GM10266 (cell line): ENCODE measurements around the gene BCOR.

Experiments
- DNase-seq: peaks from one replicate; pipeline ENCODE4 v3.0.0; 2012; ENCODE audit errors: extremely low spot score
- CTCF ChIP-seq: IDR thresholded peaks from 2 replicates; pipeline ENCODE4 v1.5.1; 2012; ENCODE audit warnings: mild to moderate bottlenecking, low read depth; ENCODE audit not compliant: control insufficient read depth, insufficient read depth; ENCODE audit errors: missing control alignments

BCOR gene

DNA sequence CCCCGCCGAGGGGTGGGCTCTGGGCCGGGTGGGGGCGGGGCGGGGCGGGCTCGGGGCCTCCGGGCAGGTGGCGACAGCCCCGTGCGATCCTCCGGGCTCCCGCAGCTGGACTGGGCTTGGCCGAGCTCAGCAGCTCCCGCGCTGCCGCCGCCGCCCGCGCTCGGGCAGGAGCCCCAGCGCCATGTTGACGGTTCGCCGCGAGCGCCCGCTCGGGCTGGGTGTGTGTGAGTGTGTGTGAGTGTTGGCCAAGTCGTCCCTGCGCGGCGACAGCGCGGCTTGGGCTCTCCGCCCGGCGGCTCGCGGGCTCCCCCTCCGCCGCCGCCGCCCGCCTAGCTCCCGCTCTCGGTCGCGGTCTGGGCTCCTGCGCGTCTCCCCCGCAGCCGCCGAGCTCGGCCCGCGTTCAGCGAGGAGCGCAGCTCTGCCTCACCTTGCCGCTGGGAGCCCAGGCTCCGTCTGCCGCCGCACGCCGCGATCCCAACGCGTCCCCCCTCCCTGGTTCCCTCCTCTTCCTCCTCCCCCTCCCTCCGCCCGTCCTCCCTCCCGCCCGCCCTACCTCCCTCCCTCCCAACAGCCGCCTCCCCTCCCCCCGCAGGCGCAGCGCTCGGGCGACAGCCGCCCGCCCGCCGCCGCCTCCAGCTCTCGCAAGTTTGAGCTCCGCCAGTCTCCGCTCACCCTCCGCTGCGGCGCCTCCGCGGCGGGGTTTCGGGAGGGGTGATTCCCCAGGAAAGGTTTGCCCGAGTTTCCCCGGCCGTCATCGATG is at the start of gene BCOR:
TSS of gene BCOR (minus strand) at position 455 of the 760 bp plus-strand sequence. CDS start 20,029 bp downstream, outside the sequence.
- no peak for TF ChIP-seq CTCF
- peak; percentile 74 for DNase-seq

GRCh38 chrX:40147126-40147952 is 49.6 kb upstream of the BCOR start:
- no peak for TF ChIP-seq CTCF
- DNase-seq, result no peak

- TF ChIP-seq CTCF, result no peak
- no peak for DNase-seq
Observed at GRCh38 chrX:40146262-40147125, 48.7 kb upstream of the BCOR start.

GRCh38 chrX:40145923-40146261 is 48.1 kb upstream of the BCOR start:
- no peak for TF ChIP-seq CTCF
- no peak for DNase-seq

- no peak for TF ChIP-seq CTCF
- no peak for DNase-seq
Observed at GRCh38 chrX:40145001-40145922, 47.5 kb upstream of the BCOR start.

- no peak for TF ChIP-seq CTCF
- no peak for DNase-seq
Observed at GRCh38 chrX:40144576-40144975, 46.8 kb upstream of the BCOR start.
